ENCODE data around the gene TRIM3. TPM values are rescaled to one million over a fixed set of nuclear protein-coding genes. Genes with fewer than 3 reads are reported as not detected.

TRIM3 gene
- total and polyA plus RNA-seq, 2 of the 8 experiments (the other 6 are each of a cell fraction or from before 2014, with no cell fraction given), result 10.7 to 14.3 TPM

GRCh38 chr11:6505577-6506240, 32.0 kb upstream of the TRIM3 start:
- no peak overlapping the region for H3K56ac ChIP-seq (replicated peaks; ENCODE audit: insufficient read length, low read depth, low read length)
- ChIA-PET CTCF (ENCODE audit: partially characterized antibody) (interaction anchor here (0.7 to 6.8 kb wide), 44 partner anchors 7 to 166 kb away, joined by 3 to 107 read pairs (median 4); partner anchors contain the start of genes ARFIP2, DNHD1, HPX and SMPD1), POLR2A (ENCODE audit: partially characterized antibody) (interaction anchor here (0.8 kb wide), 1 partner anchor 10 kb away, joined by 3 read pairs; no protein-coding TSS in a partner anchor)
- H2BK15ac ChIP-seq (ENCODE audit: low read length), result no peak overlapping the region
- no peak overlapping the region for H2BK120ac ChIP-seq (replicated peaks; ENCODE audit: low read depth, low read length)
- H2AK5ac ChIP-seq (ENCODE audit: low read depth, low read length), result no peak overlapping the region
- H3K27ac ChIP-seq (ENCODE audit: low read depth, low read length), result no peak overlapping the region
- no peaks in the 10 kb centered on the region for H3K9me3 ChIP-seq (ENCODE audit: insufficient read depth in 2 of 2, low read depth in 1 of 2, low read length in 1 of 2)
- H4K20me1 ChIP-seq (replicated peaks in 1 of 2; ENCODE audit: control insufficient read depth in 1 of 2, insufficient read depth in 2 of 2, low read length in 2 of 2), result no peaks in the 10 kb centered on the region
- H3K14ac ChIP-seq (ENCODE audit: insufficient read length), result no peak overlapping the region
- no peak overlapping the region for H2BK5ac ChIP-seq (ENCODE audit: low read depth, low read length)
- no peak overlapping the region for H3K23ac ChIP-seq (ENCODE audit: insufficient read length)
- FAIRE-seq, result peak; percentile 62
- no peak overlapping the region for H4K91ac ChIP-seq (replicated peaks; ENCODE audit: insufficient read length, low read length)
- no peak overlapping the region for H4K5ac ChIP-seq (ENCODE audit: insufficient read length, low read depth, low read length)
- 57% methylated on average over 2 of the region's 2 CpGs; no CpG with 5 or more reads in 1 of the 2 experiments for whole genome bisulfite sequencing, 2 experiments (ENCODE audit: extremely low coverage in 1 of 2, insufficient coverage in 1 of 2, insufficient read length in 1 of 2, insufficient replicate concordance in 2 of 2, low coverage in 1 of 2, low lambda C conversion rate in 2 of 2, missing lambda C conversion rate in 1 of 2)
- H3K18ac ChIP-seq (ENCODE audit: extremely low read depth, low read length), result no peak overlapping the region
- no peak overlapping the region for H3K4me3 ChIP-seq (ENCODE audit: extremely low read depth in 1 of 4, insufficient read depth in 2 of 4, low read depth in 3 of 4, low read length in 4 of 4)
- DNase-seq (ENCODE audit: low read depth in 1 of 2, low spot score in 2 of 2), result no peak
- peaks cover 0 to 4% (median 2%) of the 10 kb centered on the region in 4 experiments; a peak in 5 of 8 replicates for H3K36me3 ChIP-seq (ENCODE audit: control insufficient read depth in 2 of 4, insufficient read depth in 4 of 4, low read length in 3 of 4)
- H2BK20ac ChIP-seq (ENCODE audit: low read length), result no peak overlapping the region
- no peak overlapping the region for H3K4ac ChIP-seq (replicated peaks; ENCODE audit: insufficient read length, low read depth, low read length)
- H3K4me2 ChIP-seq (ENCODE audit: insufficient read depth in 1 of 2, low read depth in 2 of 2, low read length in 2 of 2), result no peak overlapping the region
- no peaks in the 10 kb centered on the region for H3K27me3 ChIP-seq (replicated peaks in 1 of 4; ENCODE audit: control insufficient read depth in 3 of 4, extremely low read depth in 1 of 4, insufficient read depth in 3 of 4, low read length in 3 of 4)
- no peak overlapping the region for H3K9ac ChIP-seq (replicated peaks in 1 of 4; ENCODE audit: extremely low read depth in 1 of 4, low read depth in 3 of 4, low read length in 3 of 4)
- no peaks in the 10 kb centered on the region for H3K79me1 ChIP-seq (ENCODE audit: low read depth, low read length)
- no peak overlapping the region for H2BK12ac ChIP-seq (ENCODE audit: low read depth, low read length)
- H2AFZ ChIP-seq (ENCODE audit: low read length), result no peak overlapping the region
- H3K4me1 ChIP-seq (replicated peaks in 1 of 4; ENCODE audit: control insufficient read depth in 3 of 4, insufficient read depth in 4 of 4, low read length in 3 of 4), result no peaks in the 10 kb centered on the region
- no peaks in the 10 kb centered on the region for H3K23me2 ChIP-seq (ENCODE audit: low read depth, low read length)
- no peaks in the 10 kb centered on the region for H3K79me2 ChIP-seq (ENCODE audit: control insufficient read depth in 1 of 2, insufficient read depth in 2 of 2, low read length in 2 of 2)
- H4K8ac ChIP-seq (ENCODE audit: extremely low read depth, insufficient read depth, low read length), result no peak overlapping the region
- TF ChIP-seq SIN3A (conservative IDR thresholded peaks at IDR 0.05 in 1 of 2, IDR thresholded peaks at IDR 0.05 in 1 of 2; ENCODE audit: low read depth in 1 of 2, low read length in 2 of 2) (0 out of 4 replicates have a peak, but pooled peaks of 1 of the 2 experiments have one; percentile 14), SP2 (IDR thresholded peaks at IDR 0.05; ENCODE audit: low read length) (no peak), SP4 (IDR thresholded peaks at IDR 0.05; ENCODE audit: low read length) (no peak), RAD21 (IDR thresholded peaks at IDR 0.05 in 1 of 2, conservative IDR thresholded peaks at IDR 0.05 in 1 of 2; ENCODE audit: low read depth in 2 of 2, low read length in 2 of 2) (peak; percentile 51 to 63), YY1 (IDR thresholded peaks at IDR 0.05; ENCODE audit: low read depth, low read length) (peak; percentile 73; the same call in 1 of the 2 replicates), JUND (IDR thresholded peaks at IDR 0.05; ENCODE audit: low read length) (no peak), EP300 (IDR thresholded peaks at IDR 0.05; ENCODE audit: borderline replicate concordance in 1 of 2, low read depth in 2 of 2, low read length in 2 of 2) (no peak)
- TF ChIP-seq, protein P1, sequence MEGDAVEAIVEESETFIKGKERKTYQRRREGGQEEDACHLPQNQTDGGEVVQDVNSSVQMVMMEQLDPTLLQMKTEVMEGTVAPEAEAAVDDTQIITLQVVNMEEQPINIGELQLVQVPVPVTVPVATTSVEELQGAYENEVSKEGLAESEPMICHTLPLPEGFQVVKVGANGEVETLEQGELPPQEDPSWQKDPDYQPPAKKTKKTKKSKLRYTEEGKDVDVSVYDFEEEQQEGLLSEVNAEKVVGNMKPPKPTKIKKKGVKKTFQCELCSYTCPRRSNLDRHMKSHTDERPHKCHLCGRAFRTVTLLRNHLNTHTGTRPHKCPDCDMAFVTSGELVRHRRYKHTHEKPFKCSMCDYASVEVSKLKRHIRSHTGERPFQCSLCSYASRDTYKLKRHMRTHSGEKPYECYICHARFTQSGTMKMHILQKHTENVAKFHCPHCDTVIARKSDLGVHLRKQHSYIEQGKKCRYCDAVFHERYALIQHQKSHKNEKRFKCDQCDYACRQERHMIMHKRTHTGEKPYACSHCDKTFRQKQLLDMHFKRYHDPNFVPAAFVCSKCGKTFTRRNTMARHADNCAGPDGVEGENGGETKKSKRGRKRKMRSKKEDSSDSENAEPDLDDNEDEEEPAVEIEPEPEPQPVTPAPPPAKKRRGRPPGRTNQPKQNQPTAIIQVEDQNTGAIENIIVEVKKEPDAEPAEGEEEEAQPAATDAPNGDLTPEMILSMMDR (IDR thresholded peaks at IDR 0.05; ENCODE audit: control extremely low read depth in 1 of 3, insufficient read depth in 1 of 3, low read depth in 1 of 3, low read length in 3 of 3), result peak in 2 of 3 experiments; percentile 46 to 86; a peak in 2 of 4 replicates

Data from H1 (cell line).